Measurements from ENCODE around the gene BEST2.

Gene BEST2

GRCh38 chr19:12782424-12783290, 31.1 kb downstream of the BEST2 start:
- peak; percentile 100 for TF ChIP-seq EGR1 (IDR thresholded peaks at IDR 0.05)
- TF ChIP-seq FOXM1 (IDR thresholded peaks at IDR 0.05; ENCODE audit: borderline replicate concordance, low read depth) = no peak
- no peak for TF ChIP-seq CEBPB (IDR thresholded peaks at IDR 0.05)
- TF ChIP-seq NFIC (IDR thresholded peaks at IDR 0.05) = peak; percentile 7; the same call in 1 of the 2 replicates
- TF ChIP-seq TAF1 (IDR thresholded peaks at IDR 0.05; ENCODE audit: low read depth) = no peak; the same call in 1 of the 2 replicates
- TF ChIP-seq TEAD4 (IDR thresholded peaks at IDR 0.05) = 0 out of 2 replicates have a peak, but pooled peaks have one; percentile 56
- TF ChIP-seq YY1 (IDR thresholded peaks at IDR 0.05; ENCODE audit: low read depth) = peak; percentile 14; the same call in 1 of the 2 replicates
- no peak; the same call in 1 of the 2 replicates for TF ChIP-seq RAD21 (IDR thresholded peaks at IDR 0.05; ENCODE audit: low read depth)
- TF ChIP-seq, protein P1, sequence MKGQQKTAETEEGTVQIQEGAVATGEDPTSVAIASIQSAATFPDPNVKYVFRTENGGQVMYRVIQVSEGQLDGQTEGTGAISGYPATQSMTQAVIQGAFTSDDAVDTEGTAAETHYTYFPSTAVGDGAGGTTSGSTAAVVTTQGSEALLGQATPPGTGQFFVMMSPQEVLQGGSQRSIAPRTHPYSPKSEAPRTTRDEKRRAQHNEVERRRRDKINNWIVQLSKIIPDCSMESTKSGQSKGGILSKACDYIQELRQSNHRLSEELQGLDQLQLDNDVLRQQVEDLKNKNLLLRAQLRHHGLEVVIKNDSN (IDR thresholded peaks at IDR 0.05) = 0 out of 2 replicates have a peak, but pooled peaks have one; percentile 30
- TF ChIP-seq, protein P2, sequence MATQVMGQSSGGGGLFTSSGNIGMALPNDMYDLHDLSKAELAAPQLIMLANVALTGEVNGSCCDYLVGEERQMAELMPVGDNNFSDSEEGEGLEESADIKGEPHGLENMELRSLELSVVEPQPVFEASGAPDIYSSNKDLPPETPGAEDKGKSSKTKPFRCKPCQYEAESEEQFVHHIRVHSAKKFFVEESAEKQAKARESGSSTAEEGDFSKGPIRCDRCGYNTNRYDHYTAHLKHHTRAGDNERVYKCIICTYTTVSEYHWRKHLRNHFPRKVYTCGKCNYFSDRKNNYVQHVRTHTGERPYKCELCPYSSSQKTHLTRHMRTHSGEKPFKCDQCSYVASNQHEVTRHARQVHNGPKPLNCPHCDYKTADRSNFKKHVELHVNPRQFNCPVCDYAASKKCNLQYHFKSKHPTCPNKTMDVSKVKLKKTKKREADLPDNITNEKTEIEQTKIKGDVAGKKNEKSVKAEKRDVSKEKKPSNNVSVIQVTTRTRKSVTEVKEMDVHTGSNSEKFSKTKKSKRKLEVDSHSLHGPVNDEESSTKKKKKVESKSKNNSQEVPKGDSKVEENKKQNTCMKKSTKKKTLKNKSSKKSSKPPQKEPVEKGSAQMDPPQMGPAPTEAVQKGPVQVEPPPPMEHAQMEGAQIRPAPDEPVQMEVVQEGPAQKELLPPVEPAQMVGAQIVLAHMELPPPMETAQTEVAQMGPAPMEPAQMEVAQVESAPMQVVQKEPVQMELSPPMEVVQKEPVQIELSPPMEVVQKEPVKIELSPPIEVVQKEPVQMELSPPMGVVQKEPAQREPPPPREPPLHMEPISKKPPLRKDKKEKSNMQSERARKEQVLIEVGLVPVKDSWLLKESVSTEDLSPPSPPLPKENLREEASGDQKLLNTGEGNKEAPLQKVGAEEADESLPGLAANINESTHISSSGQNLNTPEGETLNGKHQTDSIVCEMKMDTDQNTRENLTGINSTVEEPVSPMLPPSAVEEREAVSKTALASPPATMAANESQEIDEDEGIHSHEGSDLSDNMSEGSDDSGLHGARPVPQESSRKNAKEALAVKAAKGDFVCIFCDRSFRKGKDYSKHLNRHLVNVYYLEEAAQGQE (IDR thresholded peaks at IDR 0.05; ENCODE audit: low read depth) = no peak
- TF ChIP-seq TCF12 (IDR thresholded peaks at IDR 0.05; ENCODE audit: low read depth) = peak; percentile 66
- TF ChIP-seq, protein P3, sequence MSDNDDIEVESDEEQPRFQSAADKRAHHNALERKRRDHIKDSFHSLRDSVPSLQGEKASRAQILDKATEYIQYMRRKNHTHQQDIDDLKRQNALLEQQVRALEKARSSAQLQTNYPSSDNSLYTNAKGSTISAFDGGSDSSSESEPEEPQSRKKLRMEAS (IDR thresholded peaks at IDR 0.05) = peak; percentile 76
- TF ChIP-seq ZBTB7A (IDR thresholded peaks at IDR 0.05; ENCODE audit: low read depth) = peak; percentile 99
- peak; percentile 64; the same call in 1 of the 2 replicates for TF ChIP-seq EP300 (IDR thresholded peaks at IDR 0.05; ENCODE audit: borderline replicate concordance)
- TF ChIP-seq CREB1 (IDR thresholded peaks at IDR 0.05; ENCODE audit: low read depth) = peak; percentile 54; the same call in 1 of the 2 replicates

GRCh38 chr19:12783291-12783848, 31.8 kb downstream of the BEST2 start:
- TF ChIP-seq, protein P2 (IDR thresholded peaks at IDR 0.05; ENCODE audit: low read depth) = no peak
- TF ChIP-seq RAD21 (IDR thresholded peaks at IDR 0.05; ENCODE audit: low read depth) (no peak), ZBTB7A (IDR thresholded peaks at IDR 0.05; ENCODE audit: low read depth) (no peak), TEAD4 (IDR thresholded peaks at IDR 0.05) (no peak), NFIC (IDR thresholded peaks at IDR 0.05) (no peak), CREB1 (IDR thresholded peaks at IDR 0.05; ENCODE audit: low read depth) (no peak), TAF1 (IDR thresholded peaks at IDR 0.05; ENCODE audit: low read depth) (no peak; the same call in 1 of the 2 replicates), EP300 (IDR thresholded peaks at IDR 0.05; ENCODE audit: borderline replicate concordance) (no peak), YY1 (IDR thresholded peaks at IDR 0.05; ENCODE audit: low read depth) (no peak), EGR1 (IDR thresholded peaks at IDR 0.05) (no peak), CEBPB (IDR thresholded peaks at IDR 0.05) (no peak)
- TF ChIP-seq, protein P1 (IDR thresholded peaks at IDR 0.05) = no peak
- TF ChIP-seq, protein P3 (IDR thresholded peaks at IDR 0.05) = no peak

DNA sequence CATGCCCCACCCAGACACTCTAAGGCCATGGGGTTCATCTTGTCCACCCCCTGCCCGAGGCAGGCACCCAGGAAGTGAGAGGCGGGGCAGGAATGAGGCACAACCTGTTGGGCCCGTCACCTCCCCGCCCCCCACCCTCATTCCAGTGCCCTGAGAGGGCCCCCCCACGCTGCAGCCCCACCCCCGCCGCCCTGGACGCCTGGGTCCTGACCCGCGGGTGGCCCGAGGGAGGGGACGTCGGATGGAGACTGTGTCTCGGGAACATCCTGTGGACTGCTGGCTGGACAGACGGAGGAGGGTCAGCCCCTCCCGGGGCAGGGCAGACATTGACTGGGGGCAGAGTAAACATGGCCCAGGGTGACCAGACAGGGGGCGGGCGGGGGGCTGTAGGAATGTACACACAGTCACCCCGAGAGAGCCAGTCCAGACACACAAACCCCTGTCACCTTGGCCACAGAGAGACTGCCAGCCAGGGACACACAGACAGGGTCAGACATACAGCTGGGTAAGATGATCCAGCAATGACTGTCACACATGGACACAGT, 32.3 kb downstream of the BEST2 start:
- TF ChIP-seq RAD21 (IDR thresholded peaks at IDR 0.05; ENCODE audit: low read depth) = no peak; the same call in 1 of the 2 replicates
- TF ChIP-seq FOXM1 (IDR thresholded peaks at IDR 0.05; ENCODE audit: borderline replicate concordance, low read depth) = peak; percentile 80
- TF ChIP-seq, protein P3 (IDR thresholded peaks at IDR 0.05) = peak; percentile 68
- peak; percentile 93 for TF ChIP-seq TCF12 (IDR thresholded peaks at IDR 0.05; ENCODE audit: low read depth)
- peak; percentile 94 for TF ChIP-seq TEAD4 (IDR thresholded peaks at IDR 0.05)
- TF ChIP-seq YY1 (IDR thresholded peaks at IDR 0.05; ENCODE audit: low read depth) = 0 out of 2 replicates have a peak, but pooled peaks have one; percentile 49
- TF ChIP-seq TAF1 (IDR thresholded peaks at IDR 0.05; ENCODE audit: low read depth) = no peak
- TF ChIP-seq EP300 (IDR thresholded peaks at IDR 0.05; ENCODE audit: borderline replicate concordance) = peak; percentile 92
- TF ChIP-seq NFIC (IDR thresholded peaks at IDR 0.05) = peak; percentile 50
- peak; percentile 50; the same call in 1 of the 2 replicates for TF ChIP-seq ZBTB7A (IDR thresholded peaks at IDR 0.05; ENCODE audit: low read depth)
- TF ChIP-seq, protein P1 (IDR thresholded peaks at IDR 0.05) = 0 out of 2 replicates have a peak, but pooled peaks have one; percentile 14
- TF ChIP-seq, protein P2 (IDR thresholded peaks at IDR 0.05; ENCODE audit: low read depth) = no peak
- TF ChIP-seq CREB1 (IDR thresholded peaks at IDR 0.05; ENCODE audit: low read depth) = no peak
- TF ChIP-seq EGR1 (IDR thresholded peaks at IDR 0.05) = peak; percentile 75
- no peak for TF ChIP-seq CEBPB (IDR thresholded peaks at IDR 0.05)

Measured in Ishikawa (cell line).